Stimulated activated CD8-positive, alpha-beta memory T cell treated with anti-CD3 and anti-CD28 coated beads, Interleukin-15, amount 100 ng/mL, for 4 hours (primary cell): Measurements from ENCODE around the gene ZNF830.
"Not testable (repeated sequence)": the region's sequence is repeated elsewhere in the genome, so short reads cannot be mapped to it uniquely, and the experiment has no call there.

Experiments used
- DNase-seq, 2 donors: peaks; one replicate each; pipeline ENCODE4 v3.0.0-alpha.2; 2020; ENCODE audit warnings: low read depth in 2 of 2

The ZNF830 gene

GRCh38 chr17:34990921-34991365 is 29.6 kb downstream of the ZNF830 start:
- no peak for DNase-seq

- DNase-seq = no peak
These were observed 30.3 kb downstream of the ZNF830 start for GRCh38 chr17:34991606-34992005.

- no peak for DNase-seq
These were observed 31.7 kb downstream of the ZNF830 start for GRCh38 chr17:34993031-34993430.

DNA sequence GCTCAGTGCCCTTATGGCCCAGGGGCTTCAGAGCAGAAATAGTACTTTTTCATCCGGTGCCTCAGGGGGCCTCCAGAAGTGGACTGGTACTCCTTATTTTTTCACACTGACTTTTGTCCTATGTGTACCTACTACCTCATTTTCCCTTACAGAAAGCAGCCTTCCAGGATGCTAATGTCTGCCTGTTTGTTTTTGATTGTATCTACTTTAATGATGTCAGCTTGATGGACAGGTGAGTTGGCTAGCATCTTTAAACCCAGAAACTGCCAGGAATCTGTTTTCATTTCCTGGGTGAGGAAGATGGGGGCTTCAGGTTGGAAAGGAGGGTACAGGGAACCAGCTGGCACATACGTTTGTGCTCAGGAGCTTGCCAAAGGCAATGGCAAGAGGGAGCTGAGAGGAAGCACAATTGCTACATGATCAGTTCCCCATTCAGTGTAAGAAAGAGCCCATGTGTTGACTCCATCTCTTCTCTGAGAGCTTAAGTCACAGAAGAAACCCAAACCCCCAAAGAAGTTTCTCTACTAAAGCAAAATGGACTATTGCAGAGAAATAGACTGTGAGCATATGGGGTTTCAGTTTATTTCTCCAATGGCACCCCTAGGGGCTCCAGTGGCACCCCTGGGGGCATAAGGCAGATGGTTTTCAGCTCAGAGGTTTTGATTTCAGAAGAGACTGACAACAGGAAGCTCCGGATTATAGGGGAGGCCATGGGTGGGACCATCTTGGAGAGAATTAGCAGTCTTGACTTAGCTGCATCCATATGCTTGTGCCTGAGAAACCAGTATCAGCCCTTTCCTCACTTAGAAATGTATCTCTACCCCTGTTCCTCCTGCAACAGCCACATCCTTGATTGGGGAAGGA is 35.3 kb downstream of the ZNF830 start:
- DNase-seq = no peak

GRCh38 chr17:34997355-34997862 is 36.1 kb downstream of the ZNF830 start:
- no peak for DNase-seq

- DNase-seq = peak; percentile 50 to 69
These were observed 36.9 kb downstream of the ZNF830 start for GRCh38 chr17:34998205-34998604.

DNA sequence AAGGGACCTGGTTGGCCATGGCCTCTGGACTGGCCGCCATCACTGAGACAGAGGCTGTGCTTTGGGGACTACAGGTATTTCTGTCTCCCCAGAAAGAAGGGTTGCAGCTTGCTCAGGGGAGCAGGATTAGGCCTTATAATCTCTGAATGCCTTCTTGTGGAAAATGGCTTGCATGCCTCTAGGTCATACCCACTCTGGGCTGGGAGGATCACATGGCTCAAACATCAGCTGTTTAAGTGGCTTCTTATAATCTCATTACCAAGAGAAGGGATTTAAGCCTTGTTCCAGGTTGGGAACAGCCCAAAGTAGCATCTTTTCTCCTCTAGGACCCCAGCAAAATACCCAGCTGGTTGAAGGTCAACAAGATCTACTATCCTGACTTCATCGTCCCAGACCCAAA is 38.1 kb downstream of the ZNF830 start:
- DNase-seq = no peak

- DNase-seq = not testable (repeated sequence)
These were observed 39.6 kb downstream of the ZNF830 start for GRCh38 chr17:35000965-35001364.

DNA sequence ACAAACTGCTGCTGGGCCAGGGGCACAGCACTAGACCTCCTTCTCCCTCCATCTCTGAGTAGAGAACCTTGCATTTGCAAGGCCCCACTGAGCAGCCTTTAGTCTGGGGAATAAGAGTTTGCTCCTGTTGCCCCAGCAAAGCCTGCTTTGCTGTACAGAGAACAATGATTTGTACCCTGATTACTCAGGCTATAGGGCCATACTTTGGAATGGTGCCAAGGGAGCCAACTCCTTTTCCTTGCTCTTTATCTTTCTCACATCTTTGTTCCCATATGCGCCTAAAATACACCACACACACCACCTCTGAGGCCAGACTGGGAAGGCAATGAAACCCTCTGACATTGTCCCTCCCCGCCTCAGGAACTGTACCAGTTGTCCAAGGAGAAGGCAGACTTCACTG is 40.2 kb downstream of the ZNF830 start:
- DNase-seq = no peak

GRCh38 chr17:35002876-35003551 is 41.7 kb downstream of the ZNF830 start:
- no peak for DNase-seq

GRCh38 chr17:35003778-35004177 is 42.4 kb downstream of the ZNF830 start:
- no peak for DNase-seq

GRCh38 chr17:35006345-35006744 is 45.0 kb downstream of the ZNF830 start:
- no peak for DNase-seq

DNA sequence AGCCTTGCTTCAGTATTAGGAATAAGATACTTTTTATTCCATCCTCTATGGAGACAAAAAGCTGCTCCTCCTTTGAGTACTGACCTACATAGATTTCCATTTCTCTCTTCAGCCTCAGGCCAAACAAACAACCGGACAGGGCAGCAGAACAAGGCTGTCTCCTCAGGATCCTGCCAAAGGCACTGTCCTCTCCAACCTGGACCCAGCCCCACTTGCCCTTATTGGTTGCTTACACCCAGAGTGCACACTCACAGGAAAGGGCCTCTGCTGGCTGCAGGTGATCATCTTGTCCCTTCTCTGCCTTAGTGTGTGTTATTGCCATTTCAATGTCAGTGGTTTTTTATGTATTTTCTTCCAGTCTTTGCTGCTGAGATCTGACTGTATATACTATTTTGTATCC is 45.6 kb downstream of the ZNF830 start:
- DNase-seq = no peak

DNA sequence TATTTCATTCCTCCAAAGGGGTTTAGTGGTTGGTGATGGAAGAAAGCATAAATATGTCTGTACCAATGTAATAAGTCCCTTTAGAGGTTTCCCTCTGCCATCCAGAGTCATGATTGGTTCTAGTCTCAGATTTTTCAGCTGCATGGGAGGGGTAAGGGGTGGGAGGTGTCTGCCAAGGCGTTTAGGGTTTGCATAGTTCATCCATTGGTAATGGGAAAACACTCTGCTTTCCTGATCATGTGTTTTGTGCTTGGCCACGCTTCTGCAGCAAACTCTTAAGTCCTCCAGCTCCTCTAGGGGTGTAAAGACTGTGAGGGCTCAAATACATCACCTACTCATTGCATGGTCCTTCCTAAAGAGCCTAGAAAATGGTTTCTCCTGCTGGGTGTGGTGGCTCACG is 48.8 kb downstream of the ZNF830 start:
- DNase-seq = no peak

DNA sequence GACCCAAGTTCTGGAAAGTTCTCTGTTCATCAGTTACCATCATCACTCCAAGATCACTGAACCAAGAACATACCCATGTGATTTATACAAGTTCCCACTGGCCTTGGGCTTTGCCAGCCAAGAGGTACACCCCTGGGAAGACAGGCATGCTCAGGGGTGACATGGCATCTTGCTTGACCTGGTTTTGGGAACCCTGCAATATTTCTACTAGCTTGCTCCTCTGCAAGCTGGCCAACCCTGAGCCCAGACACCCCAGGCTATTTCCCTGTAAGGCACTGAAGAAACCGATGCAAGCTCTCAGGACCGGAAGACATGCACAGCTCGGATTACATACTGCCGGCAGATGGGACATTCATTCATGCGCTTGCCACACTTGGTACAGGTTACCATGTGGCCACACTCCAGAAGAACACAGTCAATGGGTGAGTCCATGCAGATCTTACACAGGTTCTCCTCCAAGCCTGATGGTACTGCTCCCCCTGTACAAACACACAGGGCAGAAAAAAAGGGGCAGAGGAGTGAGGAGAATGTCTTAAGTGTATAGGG is 50.4 kb downstream of the ZNF830 start:
- DNase-seq = no peak
